Measurements from ENCODE around the gene IGFN1. TPM values are rescaled to one million over a fixed set of nuclear protein-coding genes. Genes with fewer than 3 reads are reported as not detected.

Gene IGFN1
- polyA plus RNA-seq, 1 of the 3 experiments (the other 2 are of a cell fraction): 0.18 TPM

DNA sequence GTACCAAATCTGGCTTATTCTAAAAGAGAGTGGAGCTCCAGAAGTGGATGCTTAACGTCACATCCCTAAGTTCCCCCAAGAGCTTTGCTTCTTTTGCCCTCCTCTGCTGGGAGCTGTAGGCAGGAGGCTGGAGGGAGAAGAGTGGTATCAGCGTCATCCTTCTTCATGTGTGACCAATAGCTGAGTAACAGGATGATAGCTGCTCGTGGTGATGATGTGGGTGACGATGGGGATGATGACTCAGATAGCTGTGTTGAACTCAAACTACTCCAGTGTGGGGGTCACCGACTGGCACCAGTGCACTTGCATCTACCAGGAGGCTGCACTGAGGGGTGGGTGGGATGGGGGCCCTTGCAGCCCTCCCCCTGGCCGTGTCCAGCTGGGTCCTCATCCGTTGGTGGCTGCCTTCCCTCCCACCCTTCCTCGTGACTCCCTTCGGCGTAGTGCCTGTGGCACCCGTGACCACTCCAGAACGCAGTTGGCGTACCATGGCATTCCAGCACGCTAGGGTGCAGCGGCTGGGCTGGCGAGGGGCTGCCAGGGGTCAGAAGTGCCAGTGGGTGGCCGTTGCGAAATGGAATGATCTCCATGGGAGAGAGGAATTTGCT, 1.1 kb downstream of the IGFN1 start:
- POLR2A ChIA-PET: no interaction called here
- Histone ChIP-seq H3K4me3 (ENCODE audit: low read depth in 2 of 2, low read length in 1 of 2) (no peak overlapping the region), H3K4me2 (peak overlapping the region; percentile 54), H2AFZ (ENCODE audit: low read depth) (peak overlapping the region; percentile 81; the same call in 1 of the 2 replicates), H3F3A (replicated peaks; ENCODE audit: insufficient read depth) (no peaks in the 10 kb centered on the region), H3K9me3 (no peaks in the 10 kb centered on the region), H3K9ac (no peak overlapping the region), H4K20me1 (ENCODE audit: insufficient read depth) (no peaks in the 10 kb centered on the region), H3K27me3 (ENCODE audit: insufficient read depth) (no peaks in the 10 kb centered on the region), H3K9me2 (no peaks in the 10 kb centered on the region), H3K27ac (ENCODE audit: low read depth in 2 of 2, low read length in 1 of 2) (peak overlapping the region in 1 of 2 experiments; percentile 66; a peak in 2 of 4 replicates), H3K79me2 (ENCODE audit: insufficient read depth) (no peaks in the 10 kb centered on the region), H3K4me1 (ENCODE audit: control insufficient read depth in 1 of 2, insufficient read depth in 2 of 2, low read depth in 1 of 2, low read length in 1 of 2) (peaks cover 4 to 17% of the 10 kb centered on the region in 2 experiments; a peak in 2 of 4 replicates), H3K36me3 (replicated peaks in 1 of 2; ENCODE audit: control insufficient read depth in 1 of 2, insufficient read depth in 2 of 2, low read length in 1 of 2) (no peaks in the 10 kb centered on the region)
- CTCF ChIA-PET: interaction anchor here (1.5 kb wide), 1 partner anchor 31 kb away, joined by 4 read pairs; no protein-coding TSS in a partner anchor
- DNase-seq: no peak
- 51% methylated on average over 18 of the region's 18 CpGs for WGBS (ENCODE audit: low lambda C conversion rate)
- TF ChIP-seq ELF1 (IDR thresholded peaks at IDR 0.05) (no peak), YY1 (IDR thresholded peaks at IDR 0.05; ENCODE audit: low read depth) (no peak), POLR2AphosphoS5 (IDR thresholded peaks at IDR 0.05; ENCODE audit: low read depth, low read length) (0 out of 2 replicates have a peak, but pooled peaks have one; percentile 25), TCF12 (IDR thresholded peaks at IDR 0.05) (peak; percentile 62), TEAD4 (IDR thresholded peaks at IDR 0.05; ENCODE audit: borderline replicate concordance, insufficient read depth) (0 out of 2 replicates have a peak, but pooled peaks have one; percentile 2), RAD21 (IDR thresholded peaks at IDR 0.05; ENCODE audit: low read length) (no peak), JUND (IDR thresholded peaks at IDR 0.05) (peak; percentile 86), RXRA (IDR thresholded peaks at IDR 0.05; ENCODE audit: borderline replicate concordance, low read depth) (peak; percentile 59; the same call in 1 of the 2 replicates), EP300 (IDR thresholded peaks at IDR 0.05; ENCODE audit: borderline replicate concordance in 1 of 2, low read depth in 1 of 2, low read length in 1 of 2) (peak in 1 of 2 experiments; percentile 44; a peak in 1 of 4 replicates), FOSL2 (IDR thresholded peaks at IDR 0.05; ENCODE audit: borderline replicate concordance, low read depth) (peak; percentile 94), RCOR1 (IDR thresholded peaks at IDR 0.05; ENCODE audit: low read length) (no peak), FOXJ3 (CRISPR knock-in tag; IDR thresholded peaks at IDR 0.05) (no peak)
- TF ChIP-seq, protein P1, sequence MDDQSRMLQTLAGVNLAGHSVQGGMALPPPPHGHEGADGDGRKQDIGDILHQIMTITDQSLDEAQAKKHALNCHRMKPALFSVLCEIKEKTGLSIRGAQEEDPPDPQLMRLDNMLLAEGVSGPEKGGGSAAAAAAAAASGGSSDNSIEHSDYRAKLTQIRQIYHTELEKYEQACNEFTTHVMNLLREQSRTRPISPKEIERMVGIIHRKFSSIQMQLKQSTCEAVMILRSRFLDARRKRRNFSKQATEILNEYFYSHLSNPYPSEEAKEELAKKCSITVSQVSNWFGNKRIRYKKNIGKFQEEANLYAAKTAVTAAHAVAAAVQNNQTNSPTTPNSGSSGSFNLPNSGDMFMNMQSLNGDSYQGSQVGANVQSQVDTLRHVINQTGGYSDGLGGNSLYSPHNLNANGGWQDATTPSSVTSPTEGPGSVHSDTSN (IDR thresholded peaks at IDR 0.05): peak; percentile 56

DNA sequence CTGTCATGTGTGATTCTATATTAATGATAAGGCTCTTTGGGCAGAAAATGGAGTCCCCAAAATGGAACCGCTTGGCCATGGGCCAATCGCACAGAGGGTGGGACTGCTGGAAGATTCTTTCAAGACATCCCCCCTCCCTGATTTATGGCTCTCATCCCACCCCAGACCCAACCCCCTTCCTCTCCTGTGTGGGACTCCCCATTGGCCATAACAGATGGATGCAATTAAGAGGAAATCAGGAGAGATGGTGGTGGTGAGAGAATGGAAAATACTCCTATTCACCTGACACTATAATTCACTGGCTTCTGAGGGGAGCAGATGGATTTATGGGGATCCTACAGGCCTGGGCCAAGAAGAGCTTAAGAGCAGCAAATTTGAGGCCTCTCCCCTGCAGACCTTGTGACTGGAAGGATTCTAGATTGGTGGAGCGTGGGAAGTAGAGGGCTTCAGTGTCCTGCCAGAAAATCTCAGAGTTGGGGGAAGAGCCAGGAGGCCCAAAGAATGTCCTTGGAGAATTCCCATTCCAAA, 1.7 kb downstream of the IGFN1 start:
- Histone ChIP-seq H3K27me3 (ENCODE audit: insufficient read depth) (no peaks in the 10 kb centered on the region), H3K27ac (ENCODE audit: low read depth in 2 of 2, low read length in 1 of 2) (peak overlapping the region in 1 of 2 experiments; percentile 30; a peak in 1 of 4 replicates), H3K9me2 (no peaks in the 10 kb centered on the region), H3K9me3 (no peaks in the 10 kb centered on the region), H3F3A (replicated peaks; ENCODE audit: insufficient read depth) (no peaks in the 10 kb centered on the region), H4K20me1 (ENCODE audit: insufficient read depth) (no peaks in the 10 kb centered on the region), H3K4me3 (ENCODE audit: low read depth in 2 of 2, low read length in 1 of 2) (no peak overlapping the region), H2AFZ (ENCODE audit: low read depth) (no peak overlapping the region), H3K36me3 (replicated peaks in 1 of 2; ENCODE audit: control insufficient read depth in 1 of 2, insufficient read depth in 2 of 2, low read length in 1 of 2) (no peaks in the 10 kb centered on the region), H3K9ac (no peak overlapping the region), H3K79me2 (ENCODE audit: insufficient read depth) (no peaks in the 10 kb centered on the region), H3K4me2 (peak overlapping the region; percentile 54; the same call in 1 of the 2 replicates), H3K4me1 (ENCODE audit: control insufficient read depth in 1 of 2, insufficient read depth in 2 of 2, low read depth in 1 of 2, low read length in 1 of 2) (peaks cover 4 to 17% of the 10 kb centered on the region in 2 experiments; a peak in 2 of 4 replicates)
- DNase-seq: no peak
- CTCF ChIA-PET: interaction anchor here (1.2 to 1.5 kb wide), 2 partner anchors 30 to 62 kb away, joined by 3 to 4 read pairs; no protein-coding TSS in a partner anchor
- TF ChIP-seq, protein P2, sequence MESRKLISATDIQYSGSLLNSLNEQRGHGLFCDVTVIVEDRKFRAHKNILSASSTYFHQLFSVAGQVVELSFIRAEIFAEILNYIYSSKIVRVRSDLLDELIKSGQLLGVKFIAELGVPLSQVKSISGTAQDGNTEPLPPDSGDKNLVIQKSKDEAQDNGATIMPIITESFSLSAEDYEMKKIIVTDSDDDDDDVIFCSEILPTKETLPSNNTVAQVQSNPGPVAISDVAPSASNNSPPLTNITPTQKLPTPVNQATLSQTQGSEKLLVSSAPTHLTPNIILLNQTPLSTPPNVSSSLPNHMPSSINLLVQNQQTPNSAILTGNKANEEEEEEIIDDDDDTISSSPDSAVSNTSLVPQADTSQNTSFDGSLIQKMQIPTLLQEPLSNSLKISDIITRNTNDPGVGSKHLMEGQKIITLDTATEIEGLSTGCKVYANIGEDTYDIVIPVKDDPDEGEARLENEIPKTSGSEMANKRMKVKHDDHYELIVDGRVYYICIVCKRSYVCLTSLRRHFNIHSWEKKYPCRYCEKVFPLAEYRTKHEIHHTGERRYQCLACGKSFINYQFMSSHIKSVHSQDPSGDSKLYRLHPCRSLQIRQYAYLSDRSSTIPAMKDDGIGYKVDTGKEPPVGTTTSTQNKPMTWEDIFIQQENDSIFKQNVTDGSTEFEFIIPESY (IDR thresholded peaks at IDR 0.05; ENCODE audit: borderline replicate concordance, low read depth): no peak
- no peak for TF ChIP-seq NRF1 (IDR thresholded peaks at IDR 0.05; ENCODE audit: low read depth, low read length)
- TF ChIP-seq NFIC (IDR thresholded peaks at IDR 0.05; ENCODE audit: borderline replicate concordance): peak; percentile 50
- TF ChIP-seq FOXM1 (IDR thresholded peaks at IDR 0.05; ENCODE audit: low read depth): no peak
- TF ChIP-seq RCOR1 (IDR thresholded peaks at IDR 0.05; ENCODE audit: low read length): no peak
- peak; percentile 59; the same call in 1 of the 2 replicates for TF ChIP-seq TCF12 (IDR thresholded peaks at IDR 0.05)
- no peak for TF ChIP-seq EP300 (IDR thresholded peaks at IDR 0.05; ENCODE audit: borderline replicate concordance in 1 of 2, low read depth in 1 of 2, low read length in 1 of 2)
- TF ChIP-seq, protein P1 (IDR thresholded peaks at IDR 0.05): peak; percentile 31
- TF ChIP-seq, protein P3, sequence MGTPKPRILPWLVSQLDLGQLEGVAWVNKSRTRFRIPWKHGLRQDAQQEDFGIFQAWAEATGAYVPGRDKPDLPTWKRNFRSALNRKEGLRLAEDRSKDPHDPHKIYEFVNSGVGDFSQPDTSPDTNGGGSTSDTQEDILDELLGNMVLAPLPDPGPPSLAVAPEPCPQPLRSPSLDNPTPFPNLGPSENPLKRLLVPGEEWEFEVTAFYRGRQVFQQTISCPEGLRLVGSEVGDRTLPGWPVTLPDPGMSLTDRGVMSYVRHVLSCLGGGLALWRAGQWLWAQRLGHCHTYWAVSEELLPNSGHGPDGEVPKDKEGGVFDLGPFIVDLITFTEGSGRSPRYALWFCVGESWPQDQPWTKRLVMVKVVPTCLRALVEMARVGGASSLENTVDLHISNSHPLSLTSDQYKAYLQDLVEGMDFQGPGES (IDR thresholded peaks at IDR 0.05; ENCODE audit: low read depth, low read length): no peak
- TF ChIP-seq JUND (IDR thresholded peaks at IDR 0.05): 0 out of 2 replicates have a peak, but pooled peaks have one; percentile 9
- no peak for TF ChIP-seq POLR2AphosphoS5 (IDR thresholded peaks at IDR 0.05; ENCODE audit: low read depth, low read length)
- TF ChIP-seq YY1 (IDR thresholded peaks at IDR 0.05; ENCODE audit: low read depth): no peak
- WGBS (ENCODE audit: low lambda C conversion rate): 87% methylated on average over 3 of the region's 3 CpGs
- POLR2A ChIA-PET: no interaction called here
